Uterus (tissue), 4 donors: ENCODE data around the gene ZNF599. TPM values are rescaled to one million over a fixed set of nuclear protein-coding genes. Genes with fewer than 3 reads are reported as not detected.

ENCODE experiments used
- DNase-seq, 2 donors: peaks; one replicate each; pipeline ENCODE4 v3.0.0-alpha.2; 2019 to 2020
- H3K27ac ChIP-seq, 2 donors: fragments of 200-600 bp; sonication (generic); 1 replicate in 1 of 2; 2 replicates in 1 of 2; pipeline ENCODE4 v1.5.1; 2016 to 2018
- H3K27me3 ChIP-seq, 2 donors: fragments of 200-600 bp; sonication (generic); one replicate each; pipeline ENCODE4 v1.5.1; 2018 to 2019; ENCODE audit warnings: control low read depth in 1 of 2
- H3K36me3 ChIP-seq, 2 donors: fragments of 200-600 bp; sonication (generic); one replicate each; pipeline ENCODE4 v1.5.1; 2019; ENCODE audit warnings: control low read depth in 1 of 2
- H3K4me1 ChIP-seq, 2 donors: fragments of 200-600 bp; sonication (generic); one replicate each; pipeline ENCODE4 v1.5.1; 2018 to 2019; ENCODE audit warnings: control low read depth in 1 of 2
- H3K4me3 ChIP-seq, 2 donors: fragments of 200-600 bp; sonication (generic); 1 replicate in 1 of 2; 2 replicates in 1 of 2; pipeline ENCODE4 v1.5.1; 2018 to 2019; ENCODE audit warnings: mild to moderate bottlenecking in 1 of 2
- H3K9me3 ChIP-seq, 2 donors: fragments of 200-600 bp; sonication (generic); one replicate each; pipeline ENCODE4 v1.5.1; 2019; ENCODE audit warnings: control low read depth in 1 of 2
- CTCF ChIP-seq, 4 experiments: fragments of 200-600 bp in 2 of 4; fragments of 450-650 bp in 2 of 4; sonication (generic) in 2 of 4; IDR thresholded peaks; one replicate each; pipeline ENCODE4 v1.5.1; 2016 to 2019; ENCODE audit warnings: antibody characterized with exemption in 4 of 4, mild to moderate bottlenecking in 2 of 4, moderate library complexity in 1 of 4
- POLR2A ChIP-seq, 2 donors: fragments of 450-650 bp; IDR thresholded peaks; one replicate each; pipeline ENCODE4 v1.6.1; 2016; ENCODE audit warnings: antibody characterized with exemption in 2 of 2, mild to moderate bottlenecking in 1 of 2, moderate library complexity in 1 of 2
- intact Hi-C: fragments of 100-400 bp; cut with DNase I; formaldehyde crosslinking; loops from one replicate; pipeline ENCODE4 v1.15.1; 2023; ENCODE audit warnings: low total_unique reads
- total RNA-seq, 4 donors: library from RNA; depleted of rRNA in 3 of 4; stranded (reverse); fragments of >200 nt in 3 of 4; gene quantifications; one replicate each; pipeline versions ENCODE4 v1.1.0 to v1.2.4, GENCODE V29; 2014 to 2023
- donor health status: DM: yes; HTN: yes; CAD: no.

Gene ZNF599
- total RNA-seq, 4 donors from 2014 or later = 1.3 to 15.6 (median 12.1) TPM

- Histone ChIP-seq H3K4me3 (no peak overlapping the region), H3K4me1 (peaks cover 0 to 10% of the 10 kb centered on the region in 2 donors), H3K27ac (no peak overlapping the region), H3K9me3 (no peaks in the 10 kb centered on the region), H3K27me3 (no peaks in the 10 kb centered on the region), H3K36me3 (no peaks in the 10 kb centered on the region)
- TF ChIP-seq CTCF (IDR thresholded peaks at IDR 0.05) (no peak), POLR2A (IDR thresholded peaks at IDR 0.05) (no peak)
- no peak for DNase-seq
- intact Hi-C loops = no loop called here
Observed at GRCh38 chr19:34731964-34732363, 41.1 kb downstream of the ZNF599 start.

- no peaks in the 10 kb centered on the region for H3K9me3 ChIP-seq
- intact Hi-C loops = no loop called here
- peaks cover 0 to 10% of the 10 kb centered on the region in 2 donors for H3K4me1 ChIP-seq
- no peaks in the 10 kb centered on the region for H3K36me3 ChIP-seq
- peak in 1 of 2 donors; percentile 15 for DNase-seq
- H3K27ac ChIP-seq = no peak overlapping the region
- H3K27me3 ChIP-seq = no peaks in the 10 kb centered on the region
- no peak overlapping the region for H3K4me3 ChIP-seq
- TF ChIP-seq CTCF (IDR thresholded peaks at IDR 0.05) (no peak), POLR2A (IDR thresholded peaks at IDR 0.05) (no peak)
Observed at GRCh38 chr19:34731019-34731829, 41.8 kb downstream of the ZNF599 start.

- no peak overlapping the region for H3K27ac ChIP-seq
- H3K9me3 ChIP-seq = no peaks in the 10 kb centered on the region
- no peak for DNase-seq
- no peak overlapping the region for H3K4me3 ChIP-seq
- TF ChIP-seq CTCF (IDR thresholded peaks at IDR 0.05) (no peak), POLR2A (IDR thresholded peaks at IDR 0.05) (no peak)
- intact Hi-C loops = no loop called here
- no peaks in the 10 kb centered on the region for H3K36me3 ChIP-seq
- H3K27me3 ChIP-seq = no peaks in the 10 kb centered on the region
- no peaks in the 10 kb centered on the region for H3K4me1 ChIP-seq
Observed at GRCh38 chr19:34725400-34725799, 47.6 kb downstream of the ZNF599 start.

GRCh38 chr19:34722353-34722752 lies 50.7 kb downstream of the ZNF599 start:
- TF ChIP-seq POLR2A (IDR thresholded peaks at IDR 0.05) = no peak
- no peak for TF ChIP-seq CTCF (IDR thresholded peaks at IDR 0.05)
- H3K36me3 ChIP-seq = no peaks in the 10 kb centered on the region
- intact Hi-C loops = no loop called here
- no peaks in the 10 kb centered on the region for H3K9me3 ChIP-seq
- no peak for DNase-seq
- no peaks in the 10 kb centered on the region for H3K27me3 ChIP-seq
- no peaks in the 10 kb centered on the region for H3K4me1 ChIP-seq
- H3K27ac ChIP-seq = no peak overlapping the region
- no peak overlapping the region for H3K4me3 ChIP-seq

- no peaks in the 10 kb centered on the region for H3K9me3 ChIP-seq
- intact Hi-C loops = no loop called here
- no peak for DNase-seq
- no peaks in the 10 kb centered on the region for H3K27me3 ChIP-seq
- no peaks in the 10 kb centered on the region for H3K36me3 ChIP-seq
- no peak overlapping the region for H3K4me3 ChIP-seq
- TF ChIP-seq POLR2A (IDR thresholded peaks at IDR 0.05) (no peak), CTCF (IDR thresholded peaks at IDR 0.05) (no peak)
- no peaks in the 10 kb centered on the region for H3K4me1 ChIP-seq
- no peak overlapping the region for H3K27ac ChIP-seq
Observed at GRCh38 chr19:34715357-34715756, 57.7 kb downstream of the ZNF599 start.
